HepG2 (cell line): ENCODE data around the gene NCOA7. TPM values are rescaled to one million over a fixed set of nuclear protein-coding genes. Genes with fewer than 3 reads are reported as not detected.

Experiments
- AHR ChIP-seq: IDR thresholded peaks from 2 replicates; pipeline ENCODE4 v1.6.1; 2018; ENCODE audit warnings: missing genetic modification reagents, missing compliant biosample characterization
- CBFB ChIP-seq: sonication (generic); formaldehyde crosslinking; IDR thresholded peaks from 2 replicates; pipeline ENCODE4 v1.4.0; 2020; ENCODE audit warnings: missing genetic modification reagents
- FOXA3 ChIP-seq: IDR thresholded peaks from 2 replicates; pipeline ENCODE4 v1.6.1; 2016; ENCODE audit warnings: missing genetic modification reagents, missing compliant biosample characterization
- GTF3A ChIP-seq: sonication (generic); formaldehyde crosslinking; conservative IDR thresholded peaks from 2 replicates; pipeline ENCODE4 v1.4.0; 2020; ENCODE audit warnings: mild to moderate bottlenecking, missing genetic modification reagents
- PHB2 ChIP-seq: fragments of 450-650 bp; IDR thresholded peaks from 2 replicates; pipeline ENCODE4 v1.6.1; 2018; ENCODE audit not compliant: partially characterized antibody
- RBM39 ChIP-seq: fragments of 200-400 bp; formaldehyde crosslinking; IDR thresholded peaks from one replicate; pipeline ENCODE4 v1.6.1; 2018; ENCODE audit warnings: antibody characterized with exemption, mild to moderate bottlenecking, low read depth, low read length; ENCODE audit not compliant: poor library complexity, severe bottlenecking
- SP140L ChIP-seq: sonication (generic); formaldehyde crosslinking; IDR thresholded peaks from 2 replicates; pipeline ENCODE4 v1.4.0; 2020; ENCODE audit warnings: missing genetic modification reagents, borderline replicate concordance
- STAG1 ChIP-seq: sonication (generic); formaldehyde crosslinking; IDR thresholded peaks from 2 replicates; pipeline ENCODE4 v1.4.0; 2020; ENCODE audit warnings: missing genetic modification reagents
- ZFP36L2 ChIP-seq: sonication (generic); formaldehyde crosslinking; IDR thresholded peaks from 2 replicates; pipeline ENCODE4 v1.4.0; 2020; ENCODE audit warnings: missing genetic modification reagents
- ZNF776 ChIP-seq: sonication (generic); formaldehyde crosslinking; IDR thresholded peaks from 2 replicates; pipeline ENCODE4 v1.4.0; 2020; ENCODE audit warnings: mild to moderate bottlenecking, missing genetic modification reagents
- ZNF816 ChIP-seq: sonication (generic); formaldehyde crosslinking; IDR thresholded peaks from 2 replicates; pipeline ENCODE4 v1.8.0; 2022; ENCODE audit warnings: missing genetic modification reagents, mild to moderate bottlenecking, borderline replicate concordance
- ZNF850 ChIP-seq: sonication (generic); formaldehyde crosslinking; conservative IDR thresholded peaks from 2 replicates; pipeline ENCODE4 v1.9.0; 2021; ENCODE audit warnings: mild to moderate bottlenecking, missing genetic modification reagents
- polyA plus RNA-seq, 8 experiments: library from polyadenylated mRNA; depleted of rRNA in 3 of 8; stranded (reverse) in 7 of 8; unstranded in 1 of 8; fragments of >200 nt; fragmentation: Illumina TruSeq in 4 of 8; extraction: Trizol in 4 of 8; gene quantifications; 2 replicates each; pipeline versions ENCODE4 v1.2.1 to v1.2.3, GENCODE V29; 2011 to 2016; ENCODE audit warnings: low read depth in 4 of 8, missing spikeins in 1 of 8, mixed read lengths in 1 of 8; ENCODE audit not compliant: insufficient read depth in 1 of 8
- total RNA-seq, 5 experiments: library from RNA; depleted of rRNA; stranded (reverse); fragments of >200 nt; fragmentation: Illumina TruSeq; extraction: Trizol; gene quantifications; 2 replicates each; pipeline ENCODE4 v1.2.3, GENCODE V29; 2016; ENCODE audit warnings: low read depth in 1 of 5
- TF ChIP-seq, protein P1 (sequence below): IDR thresholded peaks from 2 replicates; pipeline ENCODE4 v1.6.1; 2016; ENCODE audit warnings: low read depth, missing genetic modification reagents, missing compliant biosample characterization
- TF ChIP-seq, protein P2 (sequence below): sonication (generic); formaldehyde crosslinking; IDR thresholded peaks from 2 replicates; pipeline ENCODE4 v1.4.0; 2020; ENCODE audit warnings: missing genetic modification reagents
- TF ChIP-seq, protein P3 (sequence below): IDR thresholded peaks from 2 replicates; pipeline ENCODE4 v1.6.1; 2016; ENCODE audit warnings: mild to moderate bottlenecking
- TF ChIP-seq, protein P4 (sequence below): IDR thresholded peaks from 2 replicates; pipeline ENCODE4 v1.6.1; 2012; ENCODE audit warnings: low read length, improper control_type of control experiment

NCOA7 gene
- total and polyA plus RNA-seq, 2 of the 13 experiments (the other 11 are each of a cell fraction or from before 2014, with no cell fraction given), result 13.6 to 20.8 TPM

DNA sequence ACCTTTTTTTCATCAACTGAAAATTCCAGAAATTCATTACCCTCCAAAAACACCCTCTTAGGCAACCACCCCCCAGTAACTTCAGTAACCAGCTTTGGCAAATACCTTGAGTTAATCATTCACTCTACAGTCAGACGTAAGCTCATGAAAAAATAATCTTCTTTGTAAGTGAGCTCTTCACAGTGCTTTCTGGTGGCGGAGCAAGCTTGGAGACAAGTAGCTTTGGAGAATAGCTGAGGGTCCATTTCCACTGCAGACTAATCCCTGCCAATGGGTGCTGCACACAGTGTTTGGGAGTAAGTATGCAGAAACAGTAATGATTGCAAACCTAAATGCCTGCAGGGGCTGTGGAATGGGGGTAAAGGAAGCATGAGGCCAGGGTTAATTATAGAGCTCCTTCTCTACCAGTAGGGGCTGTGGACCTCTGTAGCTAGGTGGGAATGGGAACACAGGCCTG is 109.0 kb downstream of the NCOA7 start (continued):
- no peak for TF ChIP-seq PHB2
- no peak for TF ChIP-seq ZFP36L2 (CRISPR knock-in tag)
- TF ChIP-seq, protein P1, sequence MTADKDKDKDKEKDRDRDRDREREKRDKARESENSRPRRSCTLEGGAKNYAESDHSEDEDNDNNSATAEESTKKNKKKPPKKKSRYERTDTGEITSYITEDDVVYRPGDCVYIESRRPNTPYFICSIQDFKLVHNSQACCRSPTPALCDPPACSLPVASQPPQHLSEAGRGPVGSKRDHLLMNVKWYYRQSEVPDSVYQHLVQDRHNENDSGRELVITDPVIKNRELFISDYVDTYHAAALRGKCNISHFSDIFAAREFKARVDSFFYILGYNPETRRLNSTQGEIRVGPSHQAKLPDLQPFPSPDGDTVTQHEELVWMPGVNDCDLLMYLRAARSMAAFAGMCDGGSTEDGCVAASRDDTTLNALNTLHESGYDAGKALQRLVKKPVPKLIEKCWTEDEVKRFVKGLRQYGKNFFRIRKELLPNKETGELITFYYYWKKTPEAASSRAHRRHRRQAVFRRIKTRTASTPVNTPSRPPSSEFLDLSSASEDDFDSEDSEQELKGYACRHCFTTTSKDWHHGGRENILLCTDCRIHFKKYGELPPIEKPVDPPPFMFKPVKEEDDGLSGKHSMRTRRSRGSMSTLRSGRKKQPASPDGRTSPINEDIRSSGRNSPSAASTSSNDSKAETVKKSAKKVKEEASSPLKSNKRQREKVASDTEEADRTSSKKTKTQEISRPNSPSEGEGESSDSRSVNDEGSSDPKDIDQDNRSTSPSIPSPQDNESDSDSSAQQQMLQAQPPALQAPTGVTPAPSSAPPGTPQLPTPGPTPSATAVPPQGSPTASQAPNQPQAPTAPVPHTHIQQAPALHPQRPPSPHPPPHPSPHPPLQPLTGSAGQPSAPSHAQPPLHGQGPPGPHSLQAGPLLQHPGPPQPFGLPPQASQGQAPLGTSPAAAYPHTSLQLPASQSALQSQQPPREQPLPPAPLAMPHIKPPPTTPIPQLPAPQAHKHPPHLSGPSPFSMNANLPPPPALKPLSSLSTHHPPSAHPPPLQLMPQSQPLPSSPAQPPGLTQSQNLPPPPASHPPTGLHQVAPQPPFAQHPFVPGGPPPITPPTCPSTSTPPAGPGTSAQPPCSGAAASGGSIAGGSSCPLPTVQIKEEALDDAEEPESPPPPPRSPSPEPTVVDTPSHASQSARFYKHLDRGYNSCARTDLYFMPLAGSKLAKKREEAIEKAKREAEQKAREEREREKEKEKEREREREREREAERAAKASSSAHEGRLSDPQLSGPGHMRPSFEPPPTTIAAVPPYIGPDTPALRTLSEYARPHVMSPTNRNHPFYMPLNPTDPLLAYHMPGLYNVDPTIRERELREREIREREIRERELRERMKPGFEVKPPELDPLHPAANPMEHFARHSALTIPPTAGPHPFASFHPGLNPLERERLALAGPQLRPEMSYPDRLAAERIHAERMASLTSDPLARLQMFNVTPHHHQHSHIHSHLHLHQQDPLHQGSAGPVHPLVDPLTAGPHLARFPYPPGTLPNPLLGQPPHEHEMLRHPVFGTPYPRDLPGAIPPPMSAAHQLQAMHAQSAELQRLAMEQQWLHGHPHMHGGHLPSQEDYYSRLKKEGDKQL (CRISPR knock-in tag), result no peak
- TF ChIP-seq GTF3A (CRISPR knock-in tag), result no peak
- TF ChIP-seq, protein P2, sequence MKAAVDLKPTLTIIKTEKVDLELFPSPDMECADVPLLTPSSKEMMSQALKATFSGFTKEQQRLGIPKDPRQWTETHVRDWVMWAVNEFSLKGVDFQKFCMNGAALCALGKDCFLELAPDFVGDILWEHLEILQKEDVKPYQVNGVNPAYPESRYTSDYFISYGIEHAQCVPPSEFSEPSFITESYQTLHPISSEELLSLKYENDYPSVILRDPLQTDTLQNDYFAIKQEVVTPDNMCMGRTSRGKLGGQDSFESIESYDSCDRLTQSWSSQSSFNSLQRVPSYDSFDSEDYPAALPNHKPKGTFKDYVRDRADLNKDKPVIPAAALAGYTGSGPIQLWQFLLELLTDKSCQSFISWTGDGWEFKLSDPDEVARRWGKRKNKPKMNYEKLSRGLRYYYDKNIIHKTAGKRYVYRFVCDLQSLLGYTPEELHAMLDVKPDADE, result no peak
- TF ChIP-seq AHR (CRISPR knock-in tag), result 0 out of 2 replicates have a peak, but pooled peaks have one; percentile 22
- TF ChIP-seq, protein P3, sequence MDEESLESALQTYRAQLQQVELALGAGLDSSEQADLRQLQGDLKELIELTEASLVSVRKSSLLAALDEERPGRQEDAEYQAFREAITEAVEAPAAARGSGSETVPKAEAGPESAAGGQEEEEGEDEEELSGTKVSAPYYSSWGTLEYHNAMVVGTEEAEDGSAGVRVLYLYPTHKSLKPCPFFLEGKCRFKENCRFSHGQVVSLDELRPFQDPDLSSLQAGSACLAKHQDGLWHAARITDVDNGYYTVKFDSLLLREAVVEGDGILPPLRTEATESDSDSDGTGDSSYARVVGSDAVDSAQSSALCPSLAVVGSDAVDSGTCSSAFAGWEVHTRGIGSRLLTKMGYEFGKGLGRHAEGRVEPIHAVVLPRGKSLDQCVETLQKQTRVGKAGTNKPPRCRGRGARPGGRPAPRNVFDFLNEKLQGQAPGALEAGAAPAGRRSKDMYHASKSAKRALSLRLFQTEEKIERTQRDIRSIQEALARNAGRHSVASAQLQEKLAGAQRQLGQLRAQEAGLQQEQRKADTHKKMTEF (CRISPR knock-in tag), result peak; percentile 31; the same call in 1 of the 2 replicates
- peak; percentile 47; the same call in 1 of the 2 replicates for TF ChIP-seq SP140L (CRISPR knock-in tag)
- TF ChIP-seq ZNF776, result no peak
- TF ChIP-seq, protein P4, sequence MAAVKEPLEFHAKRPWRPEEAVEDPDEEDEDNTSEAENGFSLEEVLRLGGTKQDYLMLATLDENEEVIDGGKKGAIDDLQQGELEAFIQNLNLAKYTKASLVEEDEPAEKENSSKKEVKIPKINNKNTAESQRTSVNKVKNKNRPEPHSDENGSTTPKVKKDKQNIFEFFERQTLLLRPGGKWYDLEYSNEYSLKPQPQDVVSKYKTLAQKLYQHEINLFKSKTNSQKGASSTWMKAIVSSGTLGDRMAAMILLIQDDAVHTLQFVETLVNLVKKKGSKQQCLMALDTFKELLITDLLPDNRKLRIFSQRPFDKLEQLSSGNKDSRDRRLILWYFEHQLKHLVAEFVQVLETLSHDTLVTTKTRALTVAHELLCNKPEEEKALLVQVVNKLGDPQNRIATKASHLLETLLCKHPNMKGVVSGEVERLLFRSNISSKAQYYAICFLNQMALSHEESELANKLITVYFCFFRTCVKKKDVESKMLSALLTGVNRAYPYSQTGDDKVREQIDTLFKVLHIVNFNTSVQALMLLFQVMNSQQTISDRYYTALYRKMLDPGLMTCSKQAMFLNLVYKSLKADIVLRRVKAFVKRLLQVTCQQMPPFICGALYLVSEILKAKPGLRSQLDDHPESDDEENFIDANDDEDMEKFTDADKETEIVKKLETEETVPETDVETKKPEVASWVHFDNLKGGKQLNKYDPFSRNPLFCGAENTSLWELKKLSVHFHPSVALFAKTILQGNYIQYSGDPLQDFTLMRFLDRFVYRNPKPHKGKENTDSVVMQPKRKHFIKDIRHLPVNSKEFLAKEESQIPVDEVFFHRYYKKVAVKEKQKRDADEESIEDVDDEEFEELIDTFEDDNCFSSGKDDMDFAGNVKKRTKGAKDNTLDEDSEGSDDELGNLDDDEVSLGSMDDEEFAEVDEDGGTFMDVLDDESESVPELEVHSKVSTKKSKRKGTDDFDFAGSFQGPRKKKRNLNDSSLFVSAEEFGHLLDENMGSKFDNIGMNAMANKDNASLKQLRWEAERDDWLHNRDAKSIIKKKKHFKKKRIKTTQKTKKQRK, result no peak
- no peak for TF ChIP-seq ZNF850
- TF ChIP-seq STAG1 (CRISPR knock-in tag), result peak; percentile 8
- TF ChIP-seq RBM39, result no peak
- TF ChIP-seq CBFB (CRISPR knock-in tag), result no peak
- no peak for TF ChIP-seq ZNF816 (CRISPR knock-in tag)
- TF ChIP-seq FOXA3, result peak; percentile 40; the same call in 1 of the 2 replicates
